Astrocyte of the spinal cord (primary cell): ENCODE results near the gene TBCEL.

Experiments used
- DNase-seq: peaks from one replicate; pipeline ENCODE4 v3.0.0; 2011; ENCODE audit warnings: low read depth, low spot score
- H3K4me3 ChIP-seq: 2 replicates; pipeline ENCODE4 v1.5.1; 2011; ENCODE audit warnings: low read depth, mild to moderate bottlenecking, low read length, moderate library complexity
- CTCF ChIP-seq: IDR thresholded peaks from 2 replicates; pipeline ENCODE4 v1.5.1; 2012; ENCODE audit warnings: low read depth, mild to moderate bottlenecking, low read length, inconsistent platforms
- in situ Hi-C: cut with HindIII; loops from 2 replicates; pipeline ENCODE4 v1.10.0; 2017; ENCODE audit warnings: low sequenced_read_pairs

TBCEL gene

GRCh38 chr11:121095561-121095960, 71.7 kb downstream of the TBCEL start:
- no peak overlapping the region for H3K4me3 ChIP-seq
- DNase-seq: no peak
- TF ChIP-seq CTCF: no peak
- in situ Hi-C loops: no loop called here

GRCh38 chr11:121099364-121099763, 75.5 kb downstream of the TBCEL start:
- no peak for DNase-seq
- in situ Hi-C loops: no loop called here
- TF ChIP-seq CTCF: no peak
- no peak overlapping the region for H3K4me3 ChIP-seq

GRCh38 chr11:121099885-121100284, 76.0 kb downstream of the TBCEL start:
- no peak overlapping the region for H3K4me3 ChIP-seq
- in situ Hi-C loops: no loop called here
- peak; percentile 22 for DNase-seq
- TF ChIP-seq CTCF: no peak

- TF ChIP-seq CTCF: no peak
- H3K4me3 ChIP-seq: no peak within 1 kb of the TSS
- in situ Hi-C loops: no loop called here
- no peak for DNase-seq
Observed at GRCh38 chr11:121100943-121101342, 77.0 kb downstream of the TBCEL start, which contains the start of gene TECTA. Gene TECTA (plus strand): TSS chr11:121101243. CDS start chr11:121102666, 1,423 bp downstream.

- no peak overlapping the region for H3K4me3 ChIP-seq
- no peak for DNase-seq
- in situ Hi-C loops: no loop called here
- TF ChIP-seq CTCF: no peak
Observed at GRCh38 chr11:121104312-121104762, 80.4 kb downstream of the TBCEL start.

GRCh38 chr11:121105063-121105480, 81.2 kb downstream of the TBCEL start:
- no peak for DNase-seq
- in situ Hi-C loops: no loop called here

More at GRCh38 chr11:121105063-121105480, 81.2 kb downstream of the TBCEL start:
- no peak overlapping the region for H3K4me3 ChIP-seq
- no peak for TF ChIP-seq CTCF
